Kidney (tissue), 14 donors: ENCODE measurements around the gene TAF9B. TPM values are rescaled to one million over a fixed set of nuclear protein-coding genes. Genes with fewer than 3 reads are reported as not detected.
"Not testable (repeated sequence)": the region's sequence is repeated elsewhere in the genome, so short reads cannot be mapped to it uniquely, and the experiment has no call there.

Experiments used
- DNase-seq, 5 donors: peaks; one replicate each; pipeline ENCODE4 v3.0.0-alpha.2; 2013 to 2020
- FAIRE-seq: peaks from 2 replicates; lab custom pipeline; 2012; peaks lifted over from hg19 to GRCh38; lab: Jason Lieb, UNC
- H3K27ac ChIP-seq, 2 donors: one replicate each; pipeline ENCODE4 v1.7.0; 2013; ENCODE audit warnings: low read depth in 2 of 2, low read length in 2 of 2, inconsistent platforms in 1 of 2
- H3K27me3 ChIP-seq: one replicate; pipeline ENCODE4 v1.7.1; 2013; ENCODE audit warnings: low read length, inconsistent platforms; ENCODE audit not compliant: control insufficient read depth, insufficient read depth
- H3K36me3 ChIP-seq, 3 donors: one replicate each; pipeline versions ENCODE4 v1.7.0 to v1.7.1; 2013; ENCODE audit warnings: low read length in 3 of 3, control low read depth in 1 of 3, inconsistent platforms in 1 of 3; ENCODE audit not compliant: insufficient read depth in 3 of 3, control insufficient read depth in 2 of 3
- H3K4me1 ChIP-seq, 3 donors: one replicate each; pipeline versions ENCODE4 v1.7.0 to v1.7.1; 2013; ENCODE audit warnings: low read length in 3 of 3, inconsistent platforms in 1 of 3, low read depth in 1 of 3; ENCODE audit not compliant: control insufficient read depth in 2 of 3, insufficient read depth in 2 of 3
- H3K4me3 ChIP-seq, 3 donors: one replicate each; pipeline versions ENCODE4 v1.7.0 to v1.8.1; 2013; ENCODE audit warnings: low read length in 3 of 3, control low read depth in 1 of 3, inconsistent platforms in 1 of 3
- H3K9ac ChIP-seq, 3 donors: one replicate each; pipeline versions ENCODE4 v1.7.0 to v1.7.1; 2013; ENCODE audit warnings: low read length in 3 of 3, control low read depth in 1 of 3, inconsistent platforms in 1 of 3
- H3K9me3 ChIP-seq, 3 donors: one replicate each; pipeline versions ENCODE4 v1.7.0 to v1.7.1; 2013; ENCODE audit warnings: low read length in 3 of 3, control low read depth in 1 of 3, inconsistent platforms in 1 of 3; ENCODE audit not compliant: control insufficient read depth in 2 of 3, insufficient read depth in 1 of 3
- intact Hi-C: fragments of 100-400 bp; cut with DNase I; formaldehyde crosslinking; loops from one replicate; pipeline ENCODE4 v1.11.1; 2022
- polyA plus RNA-seq: library from polyadenylated mRNA; stranded (reverse); fragments of 350-450 nt; fragmentation: Illumina TruSeq; extraction: RNeasy Lipid Tissue Mini Kit (QIAGEN cat#74804); gene quantifications from one replicate; pipeline ENCODE4 v1.2.3, GENCODE V29; 2014; ENCODE audit warnings: low read depth, low replicate concordance; ENCODE audit not compliant: insufficient read depth
- total RNA-seq: library from RNA; stranded (reverse); fragmentation: NEBNext Ultra II Directional; extraction: Animal tissue kit (Norgen Biotek cat#: 25700); gene quantifications from one replicate; pipeline ENCODE4 v1.2.1, GENCODE V29; 2021
- TF ChIP-seq, protein P1 (sequence below): IDR thresholded peaks from 3 replicates; pipeline ENCODE4 v1.5.1; 2012; ENCODE audit warnings: mild to moderate bottlenecking, moderate library complexity, borderline replicate concordance; ENCODE audit not compliant: insufficient read depth; ENCODE audit errors: extremely low read depth
- donor health status: control.
- donor health status: control.
- donor health status: control.
- donor health status: control.
- donor health status: control.
- donor health status: DM: yes; HTN: yes; CAD: no.
- donor health status: Normal renal cell carcinoma (clear cell type).

TAF9B gene
- total and polyA plus RNA-seq, 2 donors from 2014 or later = 14.0 to 23.3 TPM

DNA sequence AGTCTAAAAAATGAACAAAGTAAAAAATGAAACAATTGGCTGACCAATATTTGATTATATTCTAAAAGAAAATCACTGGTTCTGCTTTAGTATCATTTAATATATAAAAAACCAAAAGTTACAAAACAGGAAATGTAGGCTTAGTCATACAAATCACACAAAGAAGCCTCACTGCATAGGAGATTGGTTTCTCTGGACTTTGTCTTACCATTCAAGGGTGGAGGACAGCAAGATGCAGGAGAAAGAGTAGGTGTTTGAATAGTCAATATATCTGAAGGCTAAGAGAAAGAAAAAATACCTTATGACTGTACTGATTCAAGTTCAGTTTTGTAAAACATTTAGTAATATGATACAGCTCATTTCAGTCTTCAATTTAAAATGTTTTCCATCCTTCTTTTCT is 28.6 kb upstream of the TAF9B start:
- no peak overlapping the region for H3K9ac ChIP-seq
- H3K27me3 ChIP-seq = no peaks in the 10 kb centered on the region
- no peaks in the 10 kb centered on the region for H3K4me1 ChIP-seq
- FAIRE-seq (no peak), DNase-seq (no peak)
- TF ChIP-seq, protein P1, sequence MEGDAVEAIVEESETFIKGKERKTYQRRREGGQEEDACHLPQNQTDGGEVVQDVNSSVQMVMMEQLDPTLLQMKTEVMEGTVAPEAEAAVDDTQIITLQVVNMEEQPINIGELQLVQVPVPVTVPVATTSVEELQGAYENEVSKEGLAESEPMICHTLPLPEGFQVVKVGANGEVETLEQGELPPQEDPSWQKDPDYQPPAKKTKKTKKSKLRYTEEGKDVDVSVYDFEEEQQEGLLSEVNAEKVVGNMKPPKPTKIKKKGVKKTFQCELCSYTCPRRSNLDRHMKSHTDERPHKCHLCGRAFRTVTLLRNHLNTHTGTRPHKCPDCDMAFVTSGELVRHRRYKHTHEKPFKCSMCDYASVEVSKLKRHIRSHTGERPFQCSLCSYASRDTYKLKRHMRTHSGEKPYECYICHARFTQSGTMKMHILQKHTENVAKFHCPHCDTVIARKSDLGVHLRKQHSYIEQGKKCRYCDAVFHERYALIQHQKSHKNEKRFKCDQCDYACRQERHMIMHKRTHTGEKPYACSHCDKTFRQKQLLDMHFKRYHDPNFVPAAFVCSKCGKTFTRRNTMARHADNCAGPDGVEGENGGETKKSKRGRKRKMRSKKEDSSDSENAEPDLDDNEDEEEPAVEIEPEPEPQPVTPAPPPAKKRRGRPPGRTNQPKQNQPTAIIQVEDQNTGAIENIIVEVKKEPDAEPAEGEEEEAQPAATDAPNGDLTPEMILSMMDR = no peak
- no peak overlapping the region for H3K4me3 ChIP-seq
- no peaks in the 10 kb centered on the region for H3K36me3 ChIP-seq
- H3K9me3 ChIP-seq = no peaks in the 10 kb centered on the region
- no peak overlapping the region for H3K27ac ChIP-seq
- intact Hi-C loops = no loop called here

DNA sequence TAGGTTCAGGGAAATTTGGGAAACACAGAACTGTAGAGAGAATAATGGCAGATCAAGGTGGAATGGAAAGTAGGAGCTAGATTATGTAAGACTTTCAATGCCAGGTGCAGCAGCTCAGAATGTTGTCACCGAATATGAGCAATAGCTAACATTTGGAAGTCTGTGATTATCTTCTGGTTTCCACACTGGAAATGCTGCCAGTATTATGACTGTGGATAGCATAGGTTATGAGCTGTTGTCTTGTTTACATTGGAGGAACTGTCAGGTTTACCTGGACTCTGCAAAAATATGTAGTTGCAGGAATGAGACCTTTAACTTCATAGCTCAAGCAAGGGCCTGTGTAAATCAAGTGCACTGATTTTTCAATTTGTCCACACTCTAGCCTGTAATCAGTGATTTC is 26.0 kb upstream of the TAF9B start:
- DNase-seq (peak in 2 of 5 donors; percentile 13 to 29), FAIRE-seq (no peak)
- H3K4me3 ChIP-seq = no peak overlapping the region
- no peaks in the 10 kb centered on the region for H3K27me3 ChIP-seq
- intact Hi-C loops = no loop called here
- TF ChIP-seq, protein P1 = no peak
- no peaks in the 10 kb centered on the region for H3K9me3 ChIP-seq
- no peaks in the 10 kb centered on the region for H3K36me3 ChIP-seq
- no peak overlapping the region for H3K9ac ChIP-seq
- no peak overlapping the region for H3K27ac ChIP-seq
- H3K4me1 ChIP-seq = no peaks in the 10 kb centered on the region

DNA sequence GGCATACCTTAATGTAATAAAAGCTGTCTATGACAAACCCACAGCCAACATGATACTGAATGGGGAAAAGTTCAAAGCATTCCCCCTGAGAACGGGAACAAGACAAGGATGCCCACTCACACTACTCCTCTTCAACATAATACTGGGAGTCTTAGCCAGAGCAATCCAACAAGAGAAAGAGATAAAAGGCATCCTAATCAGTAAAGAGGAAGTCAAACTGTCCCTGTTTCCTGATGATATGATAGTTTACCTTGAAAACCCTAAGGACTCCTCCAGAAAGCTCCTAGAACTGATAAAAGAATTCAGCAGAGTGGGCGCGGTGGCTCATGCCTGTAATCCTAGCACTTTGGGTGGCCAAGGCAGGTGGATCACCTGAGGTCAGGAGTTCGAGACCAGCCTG is 23.7 kb upstream of the TAF9B start:
- H3K9me3 ChIP-seq, H3K9ac ChIP-seq, H3K36me3 ChIP-seq, H3K27me3 ChIP-seq, FAIRE-seq, H3K27ac ChIP-seq, H3K4me1 ChIP-seq, H3K4me3 ChIP-seq, DNase-seq, intact Hi-C loops: not testable (repeated sequence)

DNA sequence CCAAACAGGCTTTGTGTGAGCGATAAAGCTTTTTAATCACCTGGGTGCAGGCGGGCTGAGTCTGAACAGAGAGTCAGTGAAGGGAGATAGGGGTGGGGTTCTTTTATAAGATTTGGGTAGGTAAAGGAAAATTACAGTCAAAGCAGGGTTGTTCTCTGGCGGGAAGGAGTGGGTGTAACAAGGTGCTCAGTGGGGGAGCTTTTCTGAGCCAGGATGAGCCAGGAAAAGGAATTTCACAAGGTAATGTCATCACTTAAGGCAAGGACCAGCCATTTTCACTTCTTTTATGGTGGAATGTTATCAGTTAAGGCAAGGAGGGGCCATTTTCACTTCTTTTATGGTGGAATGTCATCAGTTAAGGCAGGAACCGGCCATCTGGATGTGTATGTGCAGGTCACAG is 21.3 kb upstream of the TAF9B start:
- FAIRE-seq, intact Hi-C loops: not testable (repeated sequence)

DNA sequence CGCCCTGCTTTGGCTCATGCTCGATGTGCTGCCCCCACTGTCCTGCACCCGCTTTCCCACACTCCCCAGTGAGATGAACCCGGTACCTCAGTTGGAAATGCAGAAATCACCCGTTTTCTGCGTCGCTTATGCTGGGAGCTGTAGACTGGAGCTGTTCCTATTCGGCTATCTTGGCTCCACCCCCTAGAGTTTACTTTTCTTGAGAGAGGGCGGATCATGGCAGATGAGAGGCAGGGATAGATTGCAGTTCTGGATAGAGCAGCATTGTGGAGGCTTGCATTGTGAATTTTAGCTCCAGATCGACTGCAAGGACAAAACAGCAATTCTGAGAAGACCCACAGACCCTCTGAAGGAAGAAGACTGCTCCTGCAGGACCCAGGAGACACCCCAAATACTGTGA is 18.4 kb upstream of the TAF9B start:
- DNase-seq, H3K9ac ChIP-seq, H3K27me3 ChIP-seq, H3K9me3 ChIP-seq, intact Hi-C loops, H3K4me3 ChIP-seq, FAIRE-seq, H3K36me3 ChIP-seq, H3K27ac ChIP-seq, H3K4me1 ChIP-seq: not testable (repeated sequence)

More for the DNA sequence above, 21.3 kb upstream of the TAF9B start:
- not testable (repeated sequence) for H3K9me3 ChIP-seq, H3K4me3 ChIP-seq, H3K4me1 ChIP-seq, H3K9ac ChIP-seq, H3K27me3 ChIP-seq, H3K27ac ChIP-seq, H3K36me3 ChIP-seq, DNase-seq

DNA sequence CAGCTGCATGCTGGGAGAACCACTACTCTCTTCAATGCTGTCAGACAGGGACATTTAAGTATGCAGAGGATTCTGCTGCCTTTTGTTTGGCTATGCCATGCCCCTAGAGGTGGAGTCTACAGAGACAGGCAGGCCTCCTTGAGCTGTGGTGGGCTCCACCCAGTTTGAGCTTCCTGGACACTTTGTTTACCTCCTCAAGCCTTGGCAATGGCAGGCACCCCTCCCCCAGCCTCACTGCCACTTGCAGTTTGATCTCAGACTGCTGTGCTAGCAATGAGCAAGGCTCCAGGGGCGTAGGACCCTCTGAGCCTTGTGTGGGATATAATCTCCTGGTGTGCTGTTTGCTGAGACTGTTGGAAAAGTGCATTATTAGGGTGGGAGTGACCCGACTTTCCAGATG is 17.9 kb upstream of the TAF9B start:
- H3K4me3 ChIP-seq, DNase-seq, H3K27me3 ChIP-seq, intact Hi-C loops, H3K9me3 ChIP-seq, H3K9ac ChIP-seq, FAIRE-seq, H3K27ac ChIP-seq, H3K4me1 ChIP-seq, H3K36me3 ChIP-seq: not testable (repeated sequence)

DNA sequence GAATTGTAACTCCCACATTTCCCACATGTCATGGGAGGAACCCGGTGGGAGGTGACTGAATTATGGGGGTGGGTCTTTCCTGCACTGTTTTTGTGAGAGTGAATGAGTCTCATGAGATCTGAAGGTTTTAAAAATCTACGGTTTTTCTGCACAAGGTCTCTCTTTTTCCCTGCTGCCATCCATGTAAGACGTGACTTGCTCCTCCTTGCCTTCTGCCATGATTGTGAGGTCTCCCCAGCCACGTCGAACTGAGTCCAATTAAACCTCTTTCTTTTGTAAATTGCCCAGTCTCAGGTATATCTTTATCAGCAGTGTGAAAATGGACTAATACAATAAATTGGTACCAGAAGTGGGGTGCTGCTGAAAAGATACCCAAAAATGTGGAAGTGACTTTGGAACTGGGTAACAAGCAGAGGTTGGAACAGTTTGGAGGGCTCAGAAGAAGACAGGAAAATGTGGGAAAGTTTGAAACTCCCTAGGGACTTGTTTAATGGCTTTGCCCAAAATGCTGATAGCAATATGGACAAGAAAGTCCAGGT is 7.6 kb upstream of the TAF9B start:
- H3K4me1 ChIP-seq, intact Hi-C loops, FAIRE-seq, H3K9ac ChIP-seq, H3K36me3 ChIP-seq, H3K4me3 ChIP-seq, H3K27me3 ChIP-seq, DNase-seq, H3K9me3 ChIP-seq, H3K27ac ChIP-seq: not testable (repeated sequence)
